Stimulated activated CD8-positive, alpha-beta memory T cell treated with anti-CD3 and anti-CD28 coated beads, Interleukin-2, amount 100 ng/mL, for 1 hour (primary cell): Measurements from ENCODE around the gene TOR2A.
"Not testable (repeated sequence)": the region's sequence is repeated elsewhere in the genome, so short reads cannot be mapped to it uniquely, and the experiment has no call there.

Experiments used
- DNase-seq, 2 donors: peaks; one replicate each; pipeline ENCODE4 v3.0.0-alpha.2; 2020; ENCODE audit warnings: low read depth in 2 of 2

TOR2A gene

GRCh38 chr9:127768698-127769097 is 33.6 kb upstream of the TOR2A start:
- no peak for DNase-seq

- no peak for DNase-seq
Observed at GRCh38 chr9:127767909-127768331, 32.8 kb upstream of the TOR2A start.

GRCh38 chr9:127767410-127767809 is 32.3 kb upstream of the TOR2A start:
- DNase-seq: no peak

GRCh38 chr9:127765418-127765817 is 30.3 kb upstream of the TOR2A start:
- DNase-seq: no peak

- no peak for DNase-seq
Observed at GRCh38 chr9:127763918-127764384, 28.9 kb upstream of the TOR2A start.

GRCh38 chr9:127762111-127762676 is 27.1 kb upstream of the TOR2A start:
- DNase-seq: no peak

- no peak for DNase-seq
Observed at GRCh38 chr9:127761491-127761956, 26.4 kb upstream of the TOR2A start.

GRCh38 chr9:127761061-127761460 is 26.0 kb upstream of the TOR2A start:
- DNase-seq: no peak

GRCh38 chr9:127758843-127759242 is 23.7 kb upstream of the TOR2A start:
- no peak for DNase-seq

GRCh38 chr9:127756776-127757175 is 21.7 kb upstream of the TOR2A start:
- not testable (repeated sequence) for DNase-seq

- DNase-seq: no peak
Observed at GRCh38 chr9:127756233-127756632, 21.1 kb upstream of the TOR2A start.

GRCh38 chr9:127755061-127756060 is 20.3 kb upstream of the TOR2A start:
- DNase-seq: no peak

- no peak for DNase-seq
Observed at GRCh38 chr9:127754099-127755060, 19.3 kb upstream of the TOR2A start.

GRCh38 chr9:127753622-127754021 is 18.5 kb upstream of the TOR2A start:
- DNase-seq: no peak

GRCh38 chr9:127753148-127753547 is 18.1 kb upstream of the TOR2A start:
- no peak for DNase-seq

- no peak for DNase-seq
Observed at GRCh38 chr9:127751269-127752054, 16.4 kb upstream of the TOR2A start.

GRCh38 chr9:127749090-127749787 is 14.1 kb upstream of the TOR2A start:
- no peak for DNase-seq

- DNase-seq: no peak
Observed at GRCh38 chr9:127746959-127747569, 12.0 kb upstream of the TOR2A start.

- no peak for DNase-seq
Observed at GRCh38 chr9:127744398-127745110, 9.5 kb upstream of the TOR2A start.
